ENCODE data around the gene UQCRH.

DNA sequence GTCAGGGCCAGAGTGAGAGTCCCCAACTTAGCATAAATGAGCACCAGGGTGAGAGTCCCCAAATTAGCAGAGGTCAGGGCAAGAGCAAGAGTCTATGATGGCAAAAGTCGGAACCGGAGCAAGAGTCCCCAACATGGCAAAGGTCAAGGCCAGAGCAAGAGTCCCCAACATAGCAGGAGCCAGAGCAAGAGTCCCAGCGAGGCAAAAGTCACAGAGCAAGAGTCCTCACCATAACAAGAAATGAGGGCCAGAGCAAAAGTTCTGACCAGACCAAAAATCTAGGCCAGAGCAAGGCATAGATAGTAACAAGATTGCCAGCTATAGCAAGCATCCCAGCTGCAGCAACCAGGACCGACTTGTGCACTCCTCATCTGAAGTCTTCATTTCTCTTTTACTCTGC lies 40.2 kb downstream of the UQCRH start:
- TF ChIP-seq JUN (IDR thresholded peaks at IDR 0.05; ENCODE audit: low read depth, low read length), result no peak
- no peak for TF ChIP-seq POLR2A (IDR thresholded peaks at IDR 0.05; ENCODE audit: control extremely low read depth in 1 of 2, low read depth in 2 of 2, low read length in 2 of 2)
- TF ChIP-seq, protein P1, sequence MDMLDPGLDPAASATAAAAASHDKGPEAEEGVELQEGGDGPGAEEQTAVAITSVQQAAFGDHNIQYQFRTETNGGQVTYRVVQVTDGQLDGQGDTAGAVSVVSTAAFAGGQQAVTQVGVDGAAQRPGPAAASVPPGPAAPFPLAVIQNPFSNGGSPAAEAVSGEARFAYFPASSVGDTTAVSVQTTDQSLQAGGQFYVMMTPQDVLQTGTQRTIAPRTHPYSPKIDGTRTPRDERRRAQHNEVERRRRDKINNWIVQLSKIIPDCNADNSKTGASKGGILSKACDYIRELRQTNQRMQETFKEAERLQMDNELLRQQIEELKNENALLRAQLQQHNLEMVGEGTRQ (IDR thresholded peaks at IDR 0.05; ENCODE audit: low read length), result no peak
- TF ChIP-seq POLR2AphosphoS5 (IDR thresholded peaks at IDR 0.05; ENCODE audit: low read depth, low read length), result no peak
- TF ChIP-seq, protein P2, sequence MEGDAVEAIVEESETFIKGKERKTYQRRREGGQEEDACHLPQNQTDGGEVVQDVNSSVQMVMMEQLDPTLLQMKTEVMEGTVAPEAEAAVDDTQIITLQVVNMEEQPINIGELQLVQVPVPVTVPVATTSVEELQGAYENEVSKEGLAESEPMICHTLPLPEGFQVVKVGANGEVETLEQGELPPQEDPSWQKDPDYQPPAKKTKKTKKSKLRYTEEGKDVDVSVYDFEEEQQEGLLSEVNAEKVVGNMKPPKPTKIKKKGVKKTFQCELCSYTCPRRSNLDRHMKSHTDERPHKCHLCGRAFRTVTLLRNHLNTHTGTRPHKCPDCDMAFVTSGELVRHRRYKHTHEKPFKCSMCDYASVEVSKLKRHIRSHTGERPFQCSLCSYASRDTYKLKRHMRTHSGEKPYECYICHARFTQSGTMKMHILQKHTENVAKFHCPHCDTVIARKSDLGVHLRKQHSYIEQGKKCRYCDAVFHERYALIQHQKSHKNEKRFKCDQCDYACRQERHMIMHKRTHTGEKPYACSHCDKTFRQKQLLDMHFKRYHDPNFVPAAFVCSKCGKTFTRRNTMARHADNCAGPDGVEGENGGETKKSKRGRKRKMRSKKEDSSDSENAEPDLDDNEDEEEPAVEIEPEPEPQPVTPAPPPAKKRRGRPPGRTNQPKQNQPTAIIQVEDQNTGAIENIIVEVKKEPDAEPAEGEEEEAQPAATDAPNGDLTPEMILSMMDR (IDR thresholded peaks at IDR 0.05; ENCODE audit: control extremely low read depth in 1 of 3, insufficient read depth in 1 of 3, low read depth in 1 of 3, low read length in 3 of 3), result no peak
- TF ChIP-seq EZH2 (IDR thresholded peaks at IDR 0.05; ENCODE audit: low read depth, low read length, severe bottlenecking), result no peak
- no peak for TF ChIP-seq YY1 (IDR thresholded peaks at IDR 0.05; ENCODE audit: low read depth, low read length)
- TF ChIP-seq SP2 (IDR thresholded peaks at IDR 0.05; ENCODE audit: low read length), result no peak
- no peak for TF ChIP-seq RBBP5 (IDR thresholded peaks at IDR 0.05; ENCODE audit: borderline replicate concordance, low read depth, low read length)
- TF ChIP-seq, protein P3, sequence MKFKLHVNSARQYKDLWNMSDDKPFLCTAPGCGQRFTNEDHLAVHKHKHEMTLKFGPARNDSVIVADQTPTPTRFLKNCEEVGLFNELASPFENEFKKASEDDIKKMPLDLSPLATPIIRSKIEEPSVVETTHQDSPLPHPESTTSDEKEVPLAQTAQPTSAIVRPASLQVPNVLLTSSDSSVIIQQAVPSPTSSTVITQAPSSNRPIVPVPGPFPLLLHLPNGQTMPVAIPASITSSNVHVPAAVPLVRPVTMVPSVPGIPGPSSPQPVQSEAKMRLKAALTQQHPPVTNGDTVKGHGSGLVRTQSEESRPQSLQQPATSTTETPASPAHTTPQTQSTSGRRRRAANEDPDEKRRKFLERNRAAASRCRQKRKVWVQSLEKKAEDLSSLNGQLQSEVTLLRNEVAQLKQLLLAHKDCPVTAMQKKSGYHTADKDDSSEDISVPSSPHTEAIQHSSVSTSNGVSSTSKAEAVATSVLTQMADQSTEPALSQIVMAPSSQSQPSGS (IDR thresholded peaks at IDR 0.05; ENCODE audit: low read length), result no peak
- no peak for TF ChIP-seq RFX5 (IDR thresholded peaks at IDR 0.05; ENCODE audit: borderline replicate concordance, low read depth, low read length)
- TF ChIP-seq PHF8 (conservative IDR thresholded peaks at IDR 0.05; ENCODE audit: low read depth, low read length), result no peak
